ENCODE results near the gene RAP1A.

GRCh38 chr1:111587509-111588174 lies 31.9 kb upstream of the RAP1A start:
- TF ChIP-seq CTCF (IDR thresholded peaks at IDR 0.05) = no peak
- TF ChIP-seq POLR2A (IDR thresholded peaks at IDR 0.05) = no peak

Data from prostate gland (tissue), 2 donors.